Suppressor macrophage treated with lipopolysaccharide for 4 hours (primary cell): ENCODE data around the gene PPIP5K1.

Experiments
- DNase-seq: peaks from one replicate; pipeline ENCODE4 v3.0.0-alpha.2; 2020

Gene PPIP5K1

DNA sequence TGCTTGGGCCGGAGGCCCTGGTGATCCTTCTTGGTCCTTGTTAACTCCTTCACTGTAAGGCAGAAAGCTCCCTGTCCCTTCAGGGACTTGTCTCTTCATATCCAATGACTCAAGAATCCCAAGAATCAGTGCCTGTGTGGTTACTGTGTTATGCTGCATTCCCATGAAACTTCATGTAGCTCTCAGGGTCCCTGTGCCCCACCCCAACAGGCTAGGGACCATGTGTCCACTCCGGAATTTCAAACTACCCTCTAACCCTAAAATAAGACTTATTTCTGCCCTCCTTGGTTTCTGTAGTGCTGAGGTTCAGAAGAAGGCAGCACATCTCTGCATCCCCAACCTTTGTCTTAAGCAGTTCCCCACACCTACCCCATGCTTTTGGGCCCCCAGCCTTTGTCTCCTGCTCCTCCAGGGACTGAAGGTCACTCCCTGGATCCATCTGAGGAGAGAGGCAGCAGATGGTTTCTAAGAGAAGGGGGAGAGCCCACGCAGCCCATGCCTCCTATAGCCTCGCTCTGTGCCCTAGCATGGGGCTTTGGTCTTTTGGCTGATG is 73.1 kb downstream of the PPIP5K1 start:
- DNase-seq: no peak

DNA sequence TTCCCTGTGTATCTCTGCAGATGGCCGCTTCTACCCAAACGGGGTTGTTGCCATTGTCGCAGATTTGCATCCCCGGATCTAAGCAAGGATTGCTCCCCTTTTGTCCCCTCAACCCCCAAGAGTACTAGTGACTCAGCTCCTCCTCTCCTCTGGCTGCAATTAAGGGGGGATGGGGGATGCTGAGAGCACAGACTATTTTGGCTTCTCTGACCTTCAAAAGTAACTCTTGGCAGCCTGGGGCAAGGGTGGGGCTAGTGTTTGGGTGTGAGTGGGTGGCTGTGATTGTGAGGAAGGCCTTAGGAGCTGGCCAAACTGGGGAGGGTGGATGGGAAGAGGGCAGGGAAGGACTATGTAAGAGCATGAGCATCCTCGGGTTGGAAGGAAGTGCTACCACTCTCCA is 73.8 kb downstream of the PPIP5K1 start:
- no peak for DNase-seq

GRCh38 chr15:43515741-43516140 is 74.3 kb downstream of the PPIP5K1 start:
- DNase-seq: no peak

DNA sequence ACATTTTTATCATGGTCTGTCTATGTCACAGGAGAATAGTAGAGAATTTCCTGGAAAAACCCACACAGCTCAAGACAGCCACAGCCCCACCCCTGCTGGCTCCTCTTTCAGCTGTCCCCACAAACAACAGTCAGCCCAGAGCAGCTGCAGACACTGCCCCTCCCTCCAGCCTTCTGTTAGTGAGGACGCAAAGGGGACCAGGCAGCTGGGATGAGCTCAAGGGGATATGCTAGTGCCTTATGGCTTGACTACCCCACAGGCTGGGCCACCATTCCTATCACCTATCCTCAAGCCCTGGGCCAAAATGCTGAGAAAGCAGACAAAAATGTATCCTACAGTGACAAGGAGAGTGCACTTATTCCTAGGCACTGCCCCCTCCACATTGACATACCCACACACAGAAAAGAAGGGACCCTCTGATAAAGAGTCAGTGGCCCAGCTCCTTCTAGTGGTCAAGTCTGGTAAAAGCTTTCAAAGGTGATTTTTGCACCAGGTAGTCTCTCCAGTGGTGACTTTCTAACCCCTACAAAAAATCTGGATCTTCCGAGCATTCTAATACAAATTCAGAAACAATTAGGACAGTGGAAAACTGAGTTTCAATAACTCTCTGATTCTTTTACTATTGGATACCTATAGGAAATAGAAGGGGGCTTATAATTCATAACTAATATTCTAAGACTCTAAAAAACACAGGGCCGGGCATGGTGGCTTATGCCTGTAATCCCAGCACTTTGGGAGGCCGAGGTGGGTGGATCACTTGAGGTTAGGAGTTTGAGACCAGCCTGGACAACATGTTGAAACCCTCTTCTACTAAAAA is 75.6 kb downstream of the PPIP5K1 start:
- DNase-seq: no peak

DNA sequence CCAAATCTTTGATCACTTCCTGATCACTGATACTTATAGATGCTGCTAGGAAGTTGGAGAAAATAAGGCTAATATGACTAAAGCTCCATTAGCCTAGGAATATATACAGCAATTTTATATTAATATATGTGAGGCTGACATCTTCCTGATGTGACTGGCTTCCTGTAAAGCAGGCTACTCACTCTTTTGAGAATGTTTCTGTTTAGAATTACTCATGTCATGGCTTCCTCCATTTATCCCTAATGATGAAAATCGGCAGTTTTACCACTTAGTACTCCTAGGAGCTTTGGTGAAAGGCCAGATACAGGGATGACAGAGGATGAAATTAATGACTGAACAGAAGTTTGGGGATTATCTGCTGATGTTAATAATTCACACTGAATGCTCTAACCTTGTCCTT is 76.5 kb downstream of the PPIP5K1 start:
- DNase-seq: no peak

GRCh38 chr15:43511012-43511885 is 78.8 kb downstream of the PPIP5K1 start:
- DNase-seq: no peak

DNA sequence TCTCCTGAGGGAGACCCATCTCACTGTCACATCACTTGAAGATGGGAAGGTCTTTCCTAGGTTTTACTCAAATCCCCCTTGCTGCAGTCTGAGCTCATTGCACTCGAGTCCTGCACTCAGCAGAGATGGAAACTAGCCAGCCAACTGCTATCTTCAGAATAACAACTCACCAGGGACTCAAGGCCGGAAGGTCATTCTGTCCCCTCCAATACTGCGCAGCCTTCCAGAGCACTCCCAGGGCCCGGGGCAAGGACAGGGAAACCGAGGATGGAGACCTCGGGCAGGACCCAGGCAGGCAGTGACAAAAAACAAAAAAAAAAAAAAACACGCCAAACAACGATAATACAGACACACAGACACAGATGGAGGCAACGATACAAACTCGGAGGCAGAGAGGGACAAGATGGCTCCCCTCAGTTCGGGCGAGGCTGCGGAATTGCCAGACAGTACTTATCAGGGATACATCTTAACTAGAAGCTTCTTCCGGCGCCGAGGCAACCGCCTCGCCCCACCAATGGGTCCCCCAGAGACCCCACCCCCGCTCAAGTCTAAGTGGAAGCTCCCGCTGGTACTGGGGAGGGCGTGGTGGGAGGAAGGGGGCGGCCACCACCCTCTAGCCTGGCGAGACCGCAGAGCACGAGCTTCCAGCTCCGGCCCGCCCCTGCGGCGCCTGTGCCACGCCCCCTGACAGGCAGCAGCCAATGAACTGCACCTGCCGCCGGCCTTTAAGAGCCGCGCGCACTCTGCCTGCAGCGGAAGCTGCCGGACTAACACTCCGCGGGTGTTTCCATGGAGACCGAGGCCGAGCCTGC is 79.6 kb downstream of the PPIP5K1 start:
- DNase-seq: peak; percentile 98

DNA sequence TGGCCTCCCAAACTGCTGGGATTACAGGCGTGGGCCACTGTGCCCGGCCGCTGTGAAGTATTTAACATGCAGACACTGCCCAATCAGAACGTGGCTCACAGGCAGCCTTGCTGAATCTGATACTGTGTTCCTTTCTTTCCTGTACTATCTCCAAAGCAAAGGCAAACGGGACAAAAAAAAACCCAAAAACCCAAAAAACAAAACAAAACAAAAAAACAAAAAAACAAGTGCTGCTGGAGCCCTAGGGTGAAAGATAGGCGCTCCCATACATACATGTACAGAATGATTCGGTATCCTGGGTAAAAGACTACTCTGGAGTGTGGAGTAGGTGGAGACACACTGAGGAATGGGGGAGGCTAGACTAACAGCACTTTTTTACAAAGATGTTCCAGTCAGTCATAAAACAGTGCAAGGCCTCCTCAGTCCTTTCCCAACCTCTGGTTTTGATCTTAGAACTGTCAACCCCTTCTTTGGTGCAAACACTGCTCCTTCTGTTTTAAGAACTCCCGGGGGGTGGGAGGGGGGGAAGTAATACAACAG is 80.3 kb downstream of the PPIP5K1 start:
- no peak for DNase-seq

DNA sequence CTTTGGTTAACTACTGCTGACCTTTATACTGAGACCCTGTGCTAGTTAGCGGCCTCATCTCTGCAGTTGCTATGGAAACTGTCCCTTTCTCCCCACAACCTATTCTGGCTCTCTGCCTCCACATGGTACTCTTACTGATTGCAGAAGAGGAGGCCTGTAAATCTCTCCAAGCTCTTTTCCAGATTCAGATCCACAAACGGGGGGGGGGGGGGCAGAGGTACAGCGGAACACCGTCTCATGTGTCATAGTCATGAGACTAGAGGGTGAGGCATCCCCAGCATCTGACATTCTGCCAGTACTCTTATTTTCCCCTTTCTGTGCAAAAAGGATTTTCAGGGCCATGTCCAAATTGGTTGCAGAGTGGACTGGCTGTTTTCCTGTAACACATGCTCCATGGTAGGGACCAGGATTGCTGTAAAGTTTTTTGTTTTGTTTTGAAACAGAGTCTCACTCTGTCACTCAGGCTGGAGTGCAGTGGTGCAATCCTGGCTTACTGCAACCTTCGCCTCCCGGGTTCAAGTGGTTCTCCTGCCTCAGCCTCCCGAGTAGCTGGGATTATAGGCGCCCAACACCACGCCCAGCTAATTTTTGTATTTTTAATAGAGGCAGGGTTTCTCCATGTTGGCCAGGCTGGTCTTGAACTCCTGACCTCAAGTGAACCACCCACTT is 80.9 kb downstream of the PPIP5K1 start:
- no peak for DNase-seq

DNA sequence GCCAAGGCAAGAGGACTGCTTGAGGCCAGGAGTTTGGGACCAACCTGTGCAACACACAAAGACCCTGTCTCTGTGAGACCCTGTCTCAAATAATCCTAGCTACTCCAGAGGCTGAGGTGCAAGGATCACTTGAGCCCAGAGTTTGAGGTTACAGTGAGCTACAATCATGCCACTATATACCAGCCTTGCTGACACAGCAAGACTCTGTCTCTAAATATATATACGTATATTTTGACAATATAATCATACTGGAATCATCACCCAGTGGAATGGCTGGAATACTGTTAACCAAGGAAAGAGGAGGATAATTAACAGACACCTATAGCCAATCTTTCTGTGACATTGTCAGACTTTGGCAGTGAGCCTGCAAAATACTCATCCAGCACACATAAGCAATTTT is 81.6 kb downstream of the PPIP5K1 start:
- DNase-seq: no peak

DNA sequence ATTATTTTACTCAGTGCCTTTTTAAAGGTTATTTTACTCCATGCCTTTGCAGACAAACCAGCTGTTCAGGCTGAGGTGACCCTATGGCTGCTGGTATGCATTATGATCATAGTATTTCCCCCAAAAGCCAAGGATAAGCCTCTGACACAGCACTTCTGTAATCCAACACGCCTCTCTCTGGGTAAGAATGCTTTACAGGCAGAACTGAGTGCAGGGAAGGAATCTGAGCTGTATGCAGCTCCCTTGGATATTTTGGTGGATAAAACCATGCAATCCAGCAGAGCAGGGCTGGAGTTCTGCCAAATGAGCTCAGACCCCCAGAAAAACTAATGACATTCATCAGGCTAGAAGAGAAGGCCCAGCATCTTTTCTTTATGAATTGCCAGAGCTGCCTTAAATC is 84.3 kb downstream of the PPIP5K1 start:
- no peak for DNase-seq

DNA sequence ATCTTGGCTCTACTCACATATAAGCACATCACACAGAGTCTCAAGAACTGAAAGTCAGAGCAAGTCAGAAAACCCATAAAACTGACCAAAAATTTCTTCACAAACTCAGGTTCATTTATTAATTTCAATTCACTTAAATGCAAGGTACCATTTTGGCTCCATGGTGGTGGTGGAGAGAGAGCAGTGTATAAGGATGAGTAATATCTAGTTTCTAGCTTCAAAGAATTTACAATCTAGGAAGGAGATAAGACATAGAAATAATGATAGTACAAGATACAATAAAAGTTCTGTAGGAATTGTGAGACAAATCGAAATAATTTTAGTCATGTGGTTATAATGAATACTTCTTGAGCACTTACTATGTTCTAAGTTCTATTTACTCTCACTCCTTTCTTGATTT is 90.4 kb downstream of the PPIP5K1 start:
- no peak for DNase-seq

DNA sequence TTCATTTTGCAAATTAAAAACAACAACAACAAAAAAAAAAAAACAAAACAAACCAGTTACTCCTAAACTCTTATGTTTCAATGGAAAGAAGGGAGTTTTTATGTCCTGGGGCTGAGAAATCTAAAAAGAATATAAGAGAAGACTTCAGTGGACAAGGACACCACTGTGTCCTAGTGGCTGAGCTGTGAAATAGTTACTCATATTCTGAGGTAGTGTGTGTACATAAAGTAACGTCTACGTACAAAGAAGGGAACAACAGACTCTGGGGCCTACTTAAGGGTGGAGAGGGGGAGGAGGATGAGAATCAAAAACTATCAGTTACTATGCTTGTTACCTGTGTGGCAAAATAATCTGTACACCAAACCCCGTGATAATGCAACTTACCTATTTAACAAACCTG is 91.0 kb downstream of the PPIP5K1 start:
- DNase-seq: no peak

- DNase-seq: no peak
Measured at GRCh38 chr15:43493703-43494472, 96.1 kb downstream of the PPIP5K1 start.

DNA sequence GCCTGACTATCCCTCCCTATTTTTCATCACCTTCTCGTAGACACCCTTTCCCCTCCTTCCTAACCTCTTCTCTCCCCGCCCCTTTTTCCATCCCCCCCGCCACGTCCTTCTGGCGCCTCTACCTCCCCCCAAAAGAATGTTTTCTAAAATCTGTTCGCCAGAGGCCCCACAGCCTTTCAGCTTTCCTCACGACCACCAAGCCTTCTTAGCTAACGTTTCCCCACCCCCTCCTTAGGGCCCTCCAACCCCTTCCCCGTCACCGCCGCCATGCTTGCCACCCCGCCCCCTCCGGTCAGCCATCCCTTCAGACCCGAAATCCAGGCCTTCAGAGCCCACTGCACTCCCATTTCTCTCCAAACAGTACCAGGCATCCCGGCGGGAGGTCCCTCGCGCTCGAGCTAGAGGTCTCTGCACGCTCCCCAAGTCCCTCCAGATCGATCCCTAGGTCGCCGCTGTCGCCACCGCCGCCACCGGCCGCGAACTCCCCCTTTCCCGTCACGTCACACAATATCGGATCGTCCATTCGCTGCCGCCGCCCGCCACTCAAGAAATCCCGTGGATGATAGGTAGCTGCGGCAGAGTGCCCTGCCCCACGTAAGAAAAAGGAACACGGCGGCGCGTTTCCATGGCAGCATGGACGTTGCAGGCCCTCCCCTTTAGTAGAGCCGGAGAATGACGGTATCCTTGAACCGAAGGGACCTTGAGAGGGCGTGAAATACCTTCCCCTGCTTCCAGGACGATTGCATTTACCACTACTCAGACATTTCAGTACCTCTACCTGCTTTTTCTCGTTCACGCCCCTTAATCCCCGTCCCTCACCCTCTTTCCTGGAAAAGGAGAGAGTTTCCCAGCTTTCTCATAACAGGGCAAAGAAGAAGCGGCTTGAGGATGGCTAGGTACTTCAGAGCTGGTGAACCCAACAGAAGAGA is 97.1 kb downstream of the PPIP5K1 start, which contains the start of gene TP53BP1:
TSS of gene TP53BP1 (minus strand) at position 484 of the 929 bp plus-strand sequence. CDS start at position 371, 113 bp downstream.
- DNase-seq: peak; percentile 96

DNA sequence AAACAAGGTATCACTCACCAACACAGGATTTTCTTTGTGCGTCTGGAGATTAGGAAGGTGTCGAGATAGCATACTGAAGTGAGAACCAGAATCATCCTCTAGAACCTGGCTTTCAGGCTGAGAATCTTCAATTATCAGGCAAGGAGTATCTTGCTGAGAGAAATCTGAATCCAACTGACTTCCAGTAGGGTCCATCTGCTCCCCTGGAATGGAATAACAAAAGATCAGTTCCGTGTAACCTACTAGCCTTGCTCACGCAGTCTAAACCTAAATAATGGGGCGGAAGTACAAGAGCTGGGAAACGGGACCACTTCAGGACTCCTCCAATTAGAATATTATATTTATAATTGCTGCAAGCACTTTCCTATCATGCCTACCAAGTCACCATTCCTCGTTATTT is 97.7 kb downstream of the PPIP5K1 start:
- DNase-seq: no peak

DNA sequence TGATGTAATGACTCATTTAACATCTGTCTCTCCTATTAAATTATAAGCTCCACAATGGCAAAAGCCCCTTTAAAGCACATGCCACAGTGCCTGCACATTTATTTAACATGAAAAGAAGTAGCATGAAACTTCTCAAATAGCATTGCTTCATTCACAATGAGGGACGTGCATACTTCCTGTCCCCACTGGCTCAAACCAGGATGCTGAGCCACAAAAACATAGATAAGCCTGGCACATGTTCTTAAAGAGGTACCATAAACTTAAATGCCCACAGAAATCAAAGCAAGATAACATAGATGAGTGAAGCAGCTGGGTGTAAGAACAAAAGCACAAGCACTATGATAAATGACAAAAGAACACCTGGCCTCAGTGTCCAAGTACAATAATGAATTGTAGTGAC is 100.8 kb downstream of the PPIP5K1 start:
- DNase-seq: no peak

DNA sequence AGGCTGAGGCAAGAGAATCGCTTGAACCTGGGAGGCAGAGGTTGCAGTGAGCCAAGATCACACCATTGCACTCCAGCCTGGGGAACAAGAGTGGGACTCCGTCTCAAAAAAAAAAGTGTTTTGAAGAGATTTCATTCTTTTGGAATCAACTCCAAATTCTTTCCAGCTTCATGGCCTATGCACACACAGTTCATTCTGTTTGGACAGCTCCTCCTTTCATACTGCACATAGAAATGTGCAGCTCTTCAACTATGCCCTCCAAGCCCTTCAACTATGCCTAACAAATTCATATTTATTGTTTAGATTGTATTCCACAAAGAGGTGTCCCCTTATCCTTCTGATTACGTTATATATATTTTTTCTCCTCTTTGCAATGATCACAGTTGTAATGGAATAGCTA is 101.2 kb downstream of the PPIP5K1 start:
- DNase-seq: no peak

- no peak for DNase-seq
Measured at GRCh38 chr15:43487271-43487895, 102.6 kb downstream of the PPIP5K1 start.
